HG03575 (cell line): Measurements from ENCODE around the gene ADPRM.
"Not testable (repeated sequence)": the region's sequence is repeated elsewhere in the genome, so short reads cannot be mapped to it uniquely, and the experiment has no call there.

Experiments used
- ATAC-seq: cut with Tn5 transposase; IDR thresholded peaks from one replicate; pipeline ENCODE4 v1.9.1; 2021; ENCODE audit not compliant: unreplicated experiment, insufficient number of reproducible peaks, low FRiP score; ENCODE audit errors: extremely low read depth

Gene ADPRM

DNA sequence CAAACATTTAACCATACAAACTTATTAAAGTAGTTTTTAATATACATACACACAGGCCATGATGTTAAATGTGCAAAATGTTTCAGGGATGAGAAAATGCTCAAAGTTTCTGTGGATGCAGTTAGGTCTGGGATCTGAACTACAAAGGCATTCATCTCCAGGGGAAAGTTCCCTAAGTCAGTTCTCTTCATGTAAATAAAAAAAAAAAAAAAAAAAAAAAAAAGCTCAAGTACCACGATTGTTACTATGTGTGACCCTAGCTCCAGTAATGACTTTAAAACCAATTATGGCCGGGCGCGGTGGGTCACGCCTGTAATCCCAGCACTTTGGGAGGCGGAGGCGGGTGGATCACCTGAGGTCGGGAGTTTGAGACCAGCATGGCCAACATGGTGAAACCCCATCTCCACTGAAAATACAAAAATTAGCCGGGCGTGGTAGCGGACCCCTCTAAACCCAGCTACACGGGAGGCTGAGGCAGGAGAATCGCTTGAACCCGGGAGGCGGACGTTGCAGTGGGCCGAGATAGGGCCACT, 1.5 kb upstream of the ADPRM start:
- not testable (repeated sequence) for ATAC-seq

DNA sequence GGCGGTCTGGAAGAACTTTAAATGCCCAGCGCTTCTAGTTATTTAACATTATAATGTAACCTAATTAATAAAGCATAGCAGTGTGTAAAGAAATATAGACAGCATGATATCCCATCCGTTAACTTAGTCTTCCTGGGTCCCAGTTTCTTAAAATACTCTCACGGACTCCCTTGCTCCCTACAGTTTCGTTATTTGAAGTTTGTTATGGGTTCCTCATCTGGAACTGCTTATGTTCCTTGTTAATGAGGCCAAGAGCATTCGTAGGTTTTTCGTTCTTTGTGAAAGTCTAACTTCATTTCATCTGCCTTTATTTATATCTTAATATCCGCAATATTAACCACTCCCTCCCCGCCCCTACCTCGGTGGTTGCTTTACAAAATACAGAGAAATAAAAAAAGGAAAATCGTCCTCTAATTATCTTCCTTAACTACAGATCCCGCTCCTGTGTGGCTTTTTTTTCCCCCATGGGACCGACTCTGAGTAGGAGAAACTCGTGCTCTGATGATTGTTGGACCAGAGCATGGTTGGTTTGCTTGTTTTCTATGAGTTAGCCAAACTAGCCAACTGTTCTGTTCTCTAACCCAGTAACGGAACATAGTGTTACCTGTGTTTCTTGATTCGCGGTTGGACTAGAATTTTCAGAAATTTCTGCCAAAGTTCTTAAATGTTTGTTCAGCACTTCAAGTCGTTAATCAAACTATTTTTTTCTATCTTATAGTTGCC, 863 bp downstream of the ADPRM start:
- ATAC-seq, result no peak

- no peak for ATAC-seq
These were observed 2.5 kb downstream of the ADPRM start for GRCh38 chr17:10699856-10700255.

GRCh38 chr17:10702574-10702973, 5.2 kb downstream of the ADPRM start:
- ATAC-seq, result no peak

DNA sequence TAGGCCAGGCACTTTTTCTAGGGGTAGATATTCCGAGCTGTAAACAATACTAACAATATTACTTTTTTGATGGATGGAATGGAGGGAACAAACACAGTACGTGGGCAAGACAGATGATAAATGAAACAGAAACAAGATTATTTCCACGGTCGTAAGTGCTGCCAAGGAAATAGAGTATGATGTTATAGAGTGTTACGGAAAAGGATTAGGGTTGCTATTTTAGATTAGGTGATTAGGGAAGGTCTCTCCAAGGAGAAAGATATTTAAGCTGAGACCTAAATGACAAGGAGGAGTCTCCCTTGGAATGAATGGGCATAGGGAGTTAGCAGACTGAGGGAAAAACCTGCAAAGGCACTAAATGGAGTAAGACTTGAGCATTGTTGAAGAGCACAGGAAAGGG, 8.3 kb downstream of the ADPRM start:
- ATAC-seq, result no peak

- ATAC-seq, result no peak
These were observed 15.9 kb downstream of the ADPRM start for GRCh38 chr17:10713318-10713717.

- ATAC-seq, result no peak
These were observed 18.8 kb downstream of the ADPRM start for GRCh38 chr17:10716218-10716617.

GRCh38 chr17:10718547-10718946, 21.2 kb downstream of the ADPRM start:
- ATAC-seq, result no peak

- no peak for ATAC-seq
These were observed 27.3 kb downstream of the ADPRM start for GRCh38 chr17:10724546-10725195.

GRCh38 chr17:10725262-10725661, 27.9 kb downstream of the ADPRM start:
- ATAC-seq, result no peak

DNA sequence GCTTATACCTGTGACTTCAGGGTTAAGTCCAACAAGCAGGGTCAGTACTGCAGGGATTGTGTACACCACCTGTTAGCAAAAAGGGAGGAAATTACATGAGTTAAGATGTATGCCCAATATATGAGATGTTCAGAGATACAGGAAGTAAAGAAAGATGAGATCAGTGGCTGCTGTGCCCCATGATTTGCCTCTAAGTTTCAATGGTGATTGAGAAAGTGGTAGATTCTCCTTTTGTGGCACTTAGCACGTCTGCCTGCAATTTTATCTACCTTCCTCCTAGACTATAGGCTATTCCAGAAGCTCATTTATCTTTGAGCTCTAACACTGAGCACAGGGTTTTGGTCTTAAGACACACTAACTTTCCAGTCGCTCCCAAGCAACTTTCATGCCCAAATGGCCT, 28.8 kb downstream of the ADPRM start:
- no peak for ATAC-seq

DNA sequence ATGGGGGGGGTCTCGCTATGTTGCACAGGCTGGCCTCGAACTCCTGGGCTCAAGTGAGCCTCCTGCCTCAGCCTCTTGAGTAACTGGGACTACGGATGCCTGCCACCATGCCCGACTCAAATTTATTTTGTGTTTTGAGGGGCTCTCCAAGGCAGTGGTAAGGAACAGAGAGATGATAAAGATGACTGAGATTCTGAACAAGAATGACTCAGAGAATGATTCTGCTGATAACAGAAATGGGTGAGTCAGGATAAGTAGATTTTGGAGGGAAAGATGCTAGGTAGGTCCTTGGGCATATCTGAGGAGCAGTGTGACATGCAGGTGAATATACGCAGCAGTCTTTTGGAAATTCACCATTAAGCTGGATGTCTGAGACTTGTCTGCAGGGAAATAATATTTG, 29.8 kb downstream of the ADPRM start:
- ATAC-seq, result no peak

DNA sequence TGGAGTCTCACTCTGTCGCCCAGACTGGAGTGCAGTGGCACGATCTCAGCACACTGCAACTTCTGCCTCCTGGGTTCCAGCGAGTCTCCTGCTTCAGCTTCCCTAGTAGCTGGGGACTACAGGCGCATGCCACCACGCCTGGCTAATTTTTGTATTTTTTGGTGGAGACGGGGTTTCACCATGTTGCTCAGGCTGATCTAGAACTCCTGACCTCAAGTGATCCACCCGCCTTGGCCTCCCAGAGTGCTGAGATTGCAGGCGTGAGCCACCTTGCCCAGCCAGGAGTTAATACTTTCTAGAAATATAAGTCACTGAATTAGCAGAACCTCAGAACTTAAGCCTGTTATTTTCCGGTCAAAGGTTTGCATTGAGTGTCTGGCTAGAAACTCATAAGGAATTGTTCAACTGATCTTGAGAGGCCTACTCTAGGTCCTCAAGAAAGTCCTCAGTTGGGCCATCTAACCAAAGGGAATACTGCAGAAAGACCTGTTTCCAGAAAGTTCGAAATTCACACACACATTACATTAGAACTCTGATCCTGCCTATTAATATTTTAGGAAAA, 31.0 kb downstream of the ADPRM start:
- ATAC-seq, result no peak

GRCh38 chr17:10729334-10730193, 32.2 kb downstream of the ADPRM start, which contains the start of gene TMEM220:
Gene TMEM220 (minus strand): TSS chr17:10730023. CDS start chr17:10729851, 172 bp downstream.
- no peak for ATAC-seq

GRCh38 chr17:10730247-10730646, 32.9 kb downstream of the ADPRM start:
- ATAC-seq, result not testable (repeated sequence)

- ATAC-seq, result no peak
These were observed 34.0 kb downstream of the ADPRM start for GRCh38 chr17:10731408-10731879.

DNA sequence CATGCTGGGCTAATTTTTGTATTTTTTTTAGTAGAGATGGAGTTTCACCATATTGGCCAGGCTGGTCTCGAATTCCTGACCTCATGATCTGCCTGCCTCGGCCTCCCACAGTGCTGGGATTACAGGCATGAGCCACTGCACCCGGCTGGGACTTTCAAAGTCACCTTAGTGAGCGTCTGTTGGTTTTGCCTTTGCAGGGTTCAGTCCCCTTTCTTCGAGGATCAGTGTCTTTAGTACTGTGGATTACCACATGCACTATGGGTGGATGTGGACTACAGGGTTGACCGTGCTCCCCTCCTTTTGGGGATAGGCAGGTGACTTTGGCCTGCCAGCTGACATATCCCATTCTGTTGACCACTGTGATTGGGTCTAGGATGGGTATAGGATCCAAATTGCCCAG, 34.7 kb downstream of the ADPRM start:
- not testable (repeated sequence) for ATAC-seq

DNA sequence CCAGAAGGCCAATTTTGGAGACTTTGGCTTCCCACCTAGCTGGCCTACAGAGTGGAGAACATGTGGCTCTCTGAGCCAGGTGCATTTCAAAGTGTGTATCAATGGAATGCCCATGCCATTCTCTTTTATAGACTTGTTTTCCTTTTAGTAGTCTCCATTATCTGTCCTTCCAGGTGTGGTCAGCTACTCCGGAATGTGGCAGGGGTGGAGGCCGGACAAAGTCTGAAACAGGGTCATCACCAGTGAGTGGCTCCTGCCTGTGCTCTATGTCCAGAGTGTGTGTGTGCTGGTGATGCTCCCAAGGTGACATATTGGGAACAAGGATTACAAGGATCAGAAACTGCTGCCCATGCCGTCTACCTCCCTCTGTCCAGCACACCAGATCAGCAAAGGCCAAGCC, 36.3 kb downstream of the ADPRM start:
- ATAC-seq, result no peak

DNA sequence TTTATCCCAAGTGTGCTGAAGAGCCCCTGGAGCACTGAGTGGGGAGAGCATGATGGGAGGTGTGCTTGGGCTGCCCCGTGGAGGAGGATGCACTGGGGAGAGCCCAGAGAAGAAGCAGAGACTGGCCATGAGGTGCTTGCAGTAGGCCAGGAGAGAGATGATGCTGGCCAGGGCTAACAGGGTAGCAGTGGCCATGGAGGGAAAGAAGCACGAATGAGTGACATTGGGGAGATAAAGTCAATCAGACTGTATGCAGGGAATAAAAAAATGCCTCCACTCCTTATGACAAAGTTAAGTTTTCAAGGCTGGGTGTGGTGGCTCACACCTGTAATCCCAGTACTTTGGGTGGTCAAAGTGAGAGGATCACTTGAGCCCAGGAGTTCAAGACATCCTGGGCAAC, 37.9 kb downstream of the ADPRM start:
- no peak for ATAC-seq
